Activated CD4-positive, alpha-beta T cell treated with anti-CD3 and anti-CD28 coated beads for 24 hours (primary cell): Measurements from ENCODE around the gene GJC1.

Source experiments
- DNase-seq, 2 donors: peaks; one replicate each; pipeline ENCODE4 v3.0.0-alpha.2; 2020; ENCODE audit warnings: low read depth in 2 of 2

The GJC1 gene

DNA sequence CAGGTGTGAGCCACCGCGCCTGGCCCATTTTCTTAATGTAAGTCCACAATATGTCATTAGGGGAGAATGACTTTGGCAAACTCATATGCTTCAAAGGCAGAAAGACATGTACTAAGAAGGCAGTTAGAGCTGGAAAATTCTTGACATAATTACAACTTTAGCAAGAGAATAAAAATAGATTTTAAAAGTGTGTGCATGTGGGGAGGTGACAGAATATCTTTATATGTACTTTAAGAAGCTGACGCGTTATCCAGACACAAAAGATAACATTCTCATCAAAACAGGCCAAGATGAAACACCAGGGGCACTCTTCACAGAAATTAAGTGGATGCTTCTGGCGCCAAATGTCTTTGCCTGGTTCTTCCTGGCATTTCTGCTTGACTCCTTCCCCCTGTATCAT, 28.2 kb downstream of the GJC1 start:
- DNase-seq, result no peak

DNA sequence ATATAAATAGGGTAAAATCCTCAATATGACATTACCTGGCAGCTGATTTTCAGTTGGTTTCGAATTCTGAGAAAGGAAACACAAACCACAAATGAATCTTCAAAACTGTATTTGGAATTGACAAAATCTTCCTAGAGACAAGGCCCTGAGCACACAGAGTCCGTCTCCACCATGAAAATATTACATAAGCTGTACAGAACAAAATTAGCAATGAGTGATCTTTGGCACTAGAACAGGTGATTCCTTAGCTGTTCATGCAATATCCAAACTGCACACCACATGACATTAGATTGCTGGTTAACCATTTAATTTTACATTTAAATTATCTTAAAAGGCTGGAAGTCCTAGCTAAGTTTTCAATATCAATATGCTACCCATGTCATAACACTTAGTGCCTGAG, 31.7 kb downstream of the GJC1 start:
- DNase-seq, result no peak

GRCh38 chr17:44797802-44798201, 32.3 kb downstream of the GJC1 start:
- no peak for DNase-seq

DNA sequence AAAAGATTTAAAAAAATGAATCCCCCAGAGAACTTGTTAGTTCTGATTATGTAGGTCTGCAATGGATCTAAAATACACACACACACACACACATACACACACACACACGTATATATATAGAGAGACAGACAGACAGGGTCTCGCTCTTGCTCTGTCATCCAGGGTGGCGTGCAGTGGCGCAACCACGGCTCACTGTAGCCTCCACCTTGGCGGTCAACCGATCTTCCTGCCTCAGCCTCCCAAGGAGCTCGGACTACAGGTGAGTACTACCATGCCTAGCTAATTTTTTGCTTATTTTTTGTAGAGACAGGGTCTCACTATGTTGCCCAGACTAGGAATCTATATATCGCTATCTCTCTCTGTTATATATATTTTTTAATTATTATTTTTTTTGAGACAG, 33.4 kb downstream of the GJC1 start:
- no peak for DNase-seq

DNA sequence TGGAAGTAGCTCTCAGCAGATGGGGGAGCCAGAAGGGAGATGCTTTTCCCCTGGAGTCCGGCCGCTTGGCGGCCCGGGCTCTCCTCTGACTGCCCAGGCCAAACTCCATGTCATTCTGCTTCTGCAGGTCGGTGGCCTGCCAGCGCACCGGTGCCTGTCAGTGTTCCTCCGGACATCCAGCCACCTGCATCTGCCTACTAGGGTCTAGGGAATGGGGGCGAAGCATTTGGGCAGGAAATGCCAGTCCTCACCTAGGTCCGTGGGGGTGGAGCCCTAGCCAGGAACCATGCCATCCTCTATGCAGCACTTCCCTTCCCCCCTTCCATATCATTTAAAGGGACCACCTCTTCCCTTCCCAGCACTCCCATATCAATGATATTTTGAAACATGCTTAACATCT, 34.2 kb downstream of the GJC1 start:
- DNase-seq, result no peak

GRCh38 chr17:44795421-44795820, 34.7 kb downstream of the GJC1 start:
- no peak for DNase-seq

- DNase-seq, result no peak
Measured at GRCh38 chr17:44794851-44795413, 35.2 kb downstream of the GJC1 start.

DNA sequence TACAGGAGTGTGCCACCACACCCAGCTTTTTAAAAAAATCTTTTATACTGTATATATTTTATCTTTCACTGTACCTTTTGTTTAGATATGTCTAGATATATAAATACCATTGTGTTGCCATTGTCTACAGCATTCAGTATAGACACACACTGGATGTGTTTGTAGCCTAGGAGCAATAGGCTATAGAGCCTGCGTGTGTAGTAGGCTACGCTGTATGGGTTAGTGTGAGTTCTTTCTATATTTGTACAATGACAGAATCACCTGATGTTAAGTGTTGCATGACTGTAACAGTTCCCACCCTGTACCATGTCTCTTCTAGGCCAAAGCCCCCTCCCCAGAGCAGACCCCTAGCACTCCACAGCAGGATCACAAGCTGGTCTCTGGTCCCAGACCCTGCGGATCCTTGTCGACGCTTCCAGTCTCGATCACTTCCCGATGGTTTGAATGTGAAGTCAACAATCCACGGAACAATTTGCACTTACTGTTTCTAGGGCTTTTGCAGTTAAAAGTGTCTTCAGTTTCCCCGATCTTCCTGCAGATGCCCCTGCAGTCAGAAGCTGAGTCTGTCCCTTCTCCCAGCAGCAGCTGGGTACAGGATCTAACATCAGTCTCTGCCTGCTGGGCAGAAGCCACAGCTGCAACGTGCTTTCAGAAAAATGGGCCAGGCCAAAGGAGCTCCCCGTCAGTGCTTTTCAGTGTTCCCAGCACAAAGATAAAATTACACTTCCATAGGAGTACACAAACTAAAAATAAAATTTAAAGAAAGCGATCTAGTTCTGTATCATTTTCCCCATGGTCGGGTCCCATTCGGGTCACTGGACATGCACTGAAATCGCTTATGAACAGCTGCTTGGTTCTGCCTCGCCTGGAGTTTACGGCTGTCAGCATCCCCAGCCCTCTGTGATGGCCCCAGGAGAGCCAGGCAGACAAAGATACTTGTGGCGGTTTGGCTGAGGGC, 35.9 kb downstream of the GJC1 start:
- DNase-seq, result no peak

GRCh38 chr17:44792276-44792675, 37.8 kb downstream of the GJC1 start:
- DNase-seq, result no peak

- no peak for DNase-seq
Measured at GRCh38 chr17:44788139-44788538, 41.9 kb downstream of the GJC1 start.

DNA sequence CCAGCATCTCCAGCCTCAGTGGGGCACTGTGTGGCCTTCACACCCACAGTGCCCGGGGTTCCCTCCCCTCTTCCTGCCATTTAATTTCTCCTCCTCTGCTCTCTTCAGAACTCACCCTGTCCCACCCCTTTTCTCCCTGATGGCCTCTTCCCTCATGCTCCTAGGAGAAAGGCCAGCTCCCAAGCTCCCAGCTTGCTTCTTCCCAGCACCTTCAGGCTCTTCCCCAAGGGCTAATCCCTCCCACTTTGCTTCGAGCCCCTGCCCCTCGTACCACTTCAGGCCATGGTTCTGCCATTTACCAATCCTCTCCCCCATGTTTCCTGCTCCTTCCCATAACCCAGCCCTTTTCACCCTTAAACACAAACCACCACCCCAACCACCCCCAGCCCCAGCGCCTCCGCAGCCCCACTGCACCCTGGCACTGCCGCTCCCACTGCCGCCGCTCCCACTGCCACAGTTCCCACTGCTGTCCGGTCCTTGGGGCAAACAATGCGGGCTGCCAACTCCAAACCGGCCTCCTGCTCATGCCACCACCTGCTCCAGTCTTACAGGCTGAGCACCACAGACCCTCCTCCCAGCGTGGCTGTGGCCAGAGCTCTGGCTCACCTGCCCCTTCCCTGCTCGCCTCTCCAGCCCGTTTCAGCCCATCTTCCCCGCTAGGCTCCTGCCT, 42.7 kb downstream of the GJC1 start:
- no peak for DNase-seq

DNA sequence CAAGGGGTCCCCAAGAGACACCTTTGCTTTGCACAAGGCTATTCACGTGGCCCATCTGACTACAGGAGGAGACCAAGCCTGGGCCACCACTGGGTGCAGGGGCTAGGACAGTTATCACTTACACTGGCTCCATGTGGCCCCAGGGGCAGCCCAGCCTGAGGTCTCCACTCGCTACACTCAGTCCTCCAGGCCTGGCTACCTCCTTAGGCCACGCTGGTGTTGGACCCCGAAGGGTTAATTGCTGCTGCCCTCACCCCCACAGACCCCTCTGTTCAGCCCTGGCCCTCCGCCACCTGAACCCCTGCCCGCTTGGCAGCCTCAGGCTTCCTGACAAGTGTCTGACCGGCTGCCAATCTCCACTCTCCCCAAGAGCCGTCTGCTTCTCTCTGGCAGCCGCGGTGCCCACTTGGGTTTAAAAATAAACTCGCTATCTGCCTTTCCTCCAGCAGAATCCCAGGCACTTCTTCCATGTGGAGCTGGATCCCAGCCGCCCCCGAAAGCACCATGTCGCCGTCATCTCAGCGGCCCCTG, 43.5 kb downstream of the GJC1 start:
- no peak for DNase-seq

GRCh38 chr17:44785921-44786320, 44.2 kb downstream of the GJC1 start:
- no peak for DNase-seq

DNA sequence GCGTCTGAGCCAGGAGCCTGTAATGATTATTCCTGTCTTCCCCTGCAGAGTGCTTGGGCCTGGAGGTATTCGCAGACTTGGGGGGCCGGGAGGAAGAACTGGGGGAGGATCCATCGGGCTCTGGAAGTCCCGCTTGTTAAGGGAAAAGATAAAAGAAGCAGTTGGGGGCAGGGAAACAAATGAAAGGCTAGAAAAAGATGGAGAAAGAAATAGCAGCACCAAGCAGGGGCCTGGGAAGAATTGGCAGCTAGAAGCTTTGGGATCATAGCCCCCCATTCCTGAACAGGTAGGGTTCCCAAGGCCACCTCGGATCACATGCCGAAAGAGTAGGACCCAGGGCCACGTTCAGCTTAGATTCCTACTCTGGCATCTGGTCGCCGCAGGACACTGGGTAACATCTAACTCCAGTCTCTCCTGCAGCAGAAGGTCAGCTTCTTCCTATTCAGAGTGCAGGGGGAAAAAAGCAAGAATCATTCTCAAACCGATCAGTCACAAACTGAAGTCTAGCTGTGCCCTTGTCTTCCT, 47.7 kb downstream of the GJC1 start:
- no peak for DNase-seq

DNA sequence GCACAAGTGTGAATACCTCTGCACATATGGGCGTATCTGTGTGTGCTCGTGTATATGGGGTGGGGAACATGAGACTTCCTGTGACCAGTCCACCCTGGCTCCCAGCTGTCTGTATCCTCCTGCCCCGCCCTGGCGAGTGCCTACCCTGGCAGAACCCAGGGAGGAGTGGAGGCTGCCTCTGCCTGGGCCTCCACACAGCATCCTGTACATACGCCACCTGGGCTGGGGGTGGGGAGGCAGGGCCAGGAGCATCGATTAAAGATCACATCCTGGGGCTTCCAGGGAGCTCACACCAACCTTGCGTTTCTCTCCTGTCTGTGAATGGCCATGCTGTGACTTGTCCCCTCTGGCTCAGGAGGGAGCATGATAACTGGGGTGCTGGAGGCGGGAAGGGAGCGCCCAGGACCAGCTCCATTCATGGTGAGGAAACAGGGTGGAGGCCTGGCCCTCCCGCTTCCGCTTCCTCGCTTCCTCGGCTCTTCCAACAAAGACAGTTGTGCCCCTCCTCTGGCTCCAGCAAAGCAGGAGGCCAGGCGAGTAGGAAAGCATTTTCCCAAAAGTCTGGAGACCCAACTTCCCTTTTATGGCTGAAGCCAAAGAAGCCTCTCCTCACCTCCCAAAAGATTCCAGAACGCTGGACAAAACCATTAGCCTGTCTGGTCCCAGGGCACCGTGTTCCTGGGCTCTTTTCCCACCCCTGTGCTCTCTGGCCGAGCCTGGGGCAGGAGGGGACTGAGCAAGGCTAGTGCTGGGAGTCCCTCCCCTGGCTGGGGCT, 48.3 kb downstream of the GJC1 start:
- DNase-seq, result no peak

GRCh38 chr17:44780845-44781480, 49.1 kb downstream of the GJC1 start:
- DNase-seq, result no peak

GRCh38 chr17:44780161-44780560, 49.9 kb downstream of the GJC1 start:
- no peak for DNase-seq

GRCh38 chr17:44779211-44780025, 50.7 kb downstream of the GJC1 start:
- DNase-seq, result peak; percentile 74 to 76

GRCh38 chr17:44778656-44779210, 51.4 kb downstream of the GJC1 start:
- DNase-seq, result no peak
